WI38 (cell line): ENCODE data around the gene CRTC3.
"Not testable (repeated sequence)": the region's sequence is repeated elsewhere in the genome, so short reads cannot be mapped to it uniquely, and the experiment has no call there.

Experiments
- H3K4me3 ChIP-seq: 2 replicates; pipeline ENCODE4 v1.5.1; 2011; ENCODE audit warnings: low read depth, mild to moderate bottlenecking, control low read depth, low read length
- CTCF ChIP-seq: IDR thresholded peaks from 2 replicates; pipeline ENCODE4 v1.5.1; 2012; ENCODE audit warnings: low read depth, mild to moderate bottlenecking, control low read depth, low read length

Gene CRTC3

GRCh38 chr15:90619939-90620338 is 90.2 kb downstream of the CRTC3 start:
- H3K4me3 ChIP-seq, result no peak overlapping the region
- TF ChIP-seq CTCF, result no peak

- no peak overlapping the region for H3K4me3 ChIP-seq
- TF ChIP-seq CTCF, result no peak
Observed at GRCh38 chr15:90620379-90621067, 90.8 kb downstream of the CRTC3 start.

- H3K4me3 ChIP-seq, result no peak overlapping the region
- TF ChIP-seq CTCF, result no peak
Observed at GRCh38 chr15:90623854-90624253, 94.1 kb downstream of the CRTC3 start.

- H3K4me3 ChIP-seq, result no peak overlapping the region
- no peak for TF ChIP-seq CTCF
Observed at GRCh38 chr15:90624278-90624981, 94.7 kb downstream of the CRTC3 start.

DNA sequence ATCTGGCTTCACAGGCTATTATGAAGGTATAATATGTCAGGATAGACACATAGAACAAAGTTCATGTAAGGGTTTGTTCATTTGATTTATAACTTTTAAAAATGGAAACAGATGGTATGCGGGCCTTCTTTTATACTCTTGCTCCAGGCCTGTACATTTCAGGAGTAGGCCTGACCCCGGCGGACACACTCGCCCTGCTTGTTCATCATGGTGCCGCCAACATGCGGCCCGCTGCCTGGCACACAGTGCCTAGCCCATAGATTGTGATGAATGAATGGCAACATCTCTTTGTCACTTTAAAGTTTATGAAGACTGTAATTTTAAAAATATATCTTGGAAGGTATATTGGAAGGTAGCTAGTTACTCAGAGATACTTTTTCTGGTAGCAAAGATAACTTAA is 95.3 kb downstream of the CRTC3 start:
- no peak for TF ChIP-seq CTCF

GRCh38 chr15:90629217-90629616 is 99.5 kb downstream of the CRTC3 start:
- TF ChIP-seq CTCF, result no peak
- H3K4me3 ChIP-seq, result no peak overlapping the region

More for the DNA sequence above, 95.3 kb downstream of the CRTC3 start:
- no peak overlapping the region for H3K4me3 ChIP-seq

- no peak for TF ChIP-seq CTCF
Observed at GRCh38 chr15:90633360-90633759, 103.6 kb downstream of the CRTC3 start.

DNA sequence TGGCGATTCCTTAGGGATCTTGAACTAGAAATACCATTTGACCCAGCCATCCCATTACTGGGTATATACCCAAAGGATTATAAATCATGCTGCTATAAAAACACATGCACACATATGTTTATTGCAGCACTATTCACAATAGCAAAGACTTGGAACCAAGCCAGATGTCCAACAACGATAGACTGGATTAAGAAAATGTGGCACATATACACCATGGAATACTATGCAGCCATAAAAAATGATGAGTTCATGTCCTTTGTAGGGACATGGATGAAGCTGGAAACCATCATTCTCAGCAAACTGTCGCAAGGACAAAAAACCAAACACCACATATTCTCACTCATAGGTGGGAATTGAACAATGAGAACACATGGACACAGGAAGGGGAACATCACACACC is 107.3 kb downstream of the CRTC3 start:
- not testable (repeated sequence) for H3K4me3 ChIP-seq

More at GRCh38 chr15:90633360-90633759, 103.6 kb downstream of the CRTC3 start:
- no peak overlapping the region for H3K4me3 ChIP-seq
